Caco-2 (cell line): Measurements from ENCODE around the gene CDHR2. TPM values are rescaled to one million over a fixed set of nuclear protein-coding genes. Genes with fewer than 3 reads are reported as not detected.

Source experiments
- BruUV-seq: library from RNA; stranded (reverse); fragments of 400-500 nt; replicated peaks from 2 replicates; lab custom pipeline; 2021; lab: Mats Ljungman, UMichigan
- CTCF ChIA-PET: fragments of 300-600 bp; sonication (Branson Sonifier 250); formaldehyde crosslinking; loops from one replicate; lab custom pipeline; 2022; ENCODE audit warnings: antibody characterized with exemption; lab: Charles Lee
- POLR2A ChIA-PET: fragments of 300-600 bp; sonication (Branson Sonifier 250); formaldehyde crosslinking; loops from one replicate; lab custom pipeline; 2022; ENCODE audit warnings: antibody characterized with exemption; lab: Charles Lee
- DNase-seq, 2 experiments: peaks; one replicate each; pipeline versions ENCODE4 v3.0.0 to v3.0.0-alpha.2; 2020 to 2022
- H3K27me3 ChIP-seq: replicated peaks from 2 replicates; pipeline ENCODE4 v1.6.0; 2011; ENCODE audit warnings: low read length; ENCODE audit not compliant: control insufficient read depth, insufficient read depth
- H3K36me3 ChIP-seq: 2 replicates; pipeline ENCODE4 v1.5.1; 2011; ENCODE audit warnings: low read length; ENCODE audit not compliant: control insufficient read depth, insufficient read depth
- H3K4me1 ChIP-seq: fragments of 250-450 bp; sonication (Bioruptor Pico); 2 replicates; pipeline ENCODE4 v1.5.1; 2020; ENCODE audit warnings: mild to moderate bottlenecking
- H3K4me3 ChIP-seq: 2 replicates; pipeline ENCODE4 v1.5.1; 2011; ENCODE audit warnings: low read depth, mild to moderate bottlenecking, control low read depth, low read length
- H3K9me3 ChIP-seq: fragments of 250-450 bp; sonication (Bioruptor Pico); 2 replicates; pipeline ENCODE4 v1.5.1; 2020; ENCODE audit warnings: mild to moderate bottlenecking, moderate library complexity
- H3K27ac Mint-ChIP-seq: one replicate; pipeline ENCODE4 v1.8.0; 2022; ENCODE audit warnings: mixed read lengths; ENCODE audit not compliant: unreplicated experiment
- H3K27me3 Mint-ChIP-seq: one replicate; pipeline ENCODE4 v1.8.0; 2022; ENCODE audit warnings: mixed read lengths; ENCODE audit not compliant: insufficient read depth, unreplicated experiment
- H3K36me3 Mint-ChIP-seq: one replicate; pipeline ENCODE4 v1.8.0; 2022; ENCODE audit warnings: mild to moderate bottlenecking, mixed read lengths; ENCODE audit not compliant: insufficient read depth, unreplicated experiment
- H3K4me1 Mint-ChIP-seq: one replicate; pipeline ENCODE4 v1.8.0; 2022; ENCODE audit warnings: low read depth, mixed read lengths; ENCODE audit not compliant: unreplicated experiment
- H3K4me3 Mint-ChIP-seq: one replicate; pipeline ENCODE4 v1.8.0; 2022; ENCODE audit warnings: mild to moderate bottlenecking, moderate library complexity, mixed read lengths; ENCODE audit not compliant: unreplicated experiment
- H3K9me3 Mint-ChIP-seq: one replicate; pipeline ENCODE4 v1.8.0; 2022; ENCODE audit warnings: mixed read lengths; ENCODE audit not compliant: unreplicated experiment
- CTCF ChIP-seq, 2 experiments: fragments of 200-600 bp in 1 of 2; IDR thresholded peaks; 1 replicate in 1 of 2; 2 replicates in 1 of 2; pipeline versions ENCODE4 v1.5.1 to v1.8.0; 2011 to 2022; ENCODE audit warnings: antibody characterized with exemption in 1 of 2, control low read depth in 1 of 2, inconsistent platforms in 1 of 2, low read depth in 1 of 2, low read length in 1 of 2, mild to moderate bottlenecking in 1 of 2, moderate library complexity in 1 of 2; ENCODE audit not compliant: insufficient read depth in 1 of 2, severe bottlenecking in 1 of 2, unreplicated experiment in 1 of 2
- intact Hi-C: fragments of 100-400 bp; cut with micrococcal nuclease; formaldehyde crosslinking; loops from one replicate; pipeline ENCODE4 v1.10.0; 2022; ENCODE audit not compliant: unreplicated experiment
- total RNA-seq: library from RNA; stranded (reverse); gene quantifications from 2 replicates; pipeline ENCODE4 v1.2.3, GENCODE V29; 2022

CDHR2 gene
- total RNA-seq, 1 experiment from 2014 or later: 0.59 TPM

DNA sequence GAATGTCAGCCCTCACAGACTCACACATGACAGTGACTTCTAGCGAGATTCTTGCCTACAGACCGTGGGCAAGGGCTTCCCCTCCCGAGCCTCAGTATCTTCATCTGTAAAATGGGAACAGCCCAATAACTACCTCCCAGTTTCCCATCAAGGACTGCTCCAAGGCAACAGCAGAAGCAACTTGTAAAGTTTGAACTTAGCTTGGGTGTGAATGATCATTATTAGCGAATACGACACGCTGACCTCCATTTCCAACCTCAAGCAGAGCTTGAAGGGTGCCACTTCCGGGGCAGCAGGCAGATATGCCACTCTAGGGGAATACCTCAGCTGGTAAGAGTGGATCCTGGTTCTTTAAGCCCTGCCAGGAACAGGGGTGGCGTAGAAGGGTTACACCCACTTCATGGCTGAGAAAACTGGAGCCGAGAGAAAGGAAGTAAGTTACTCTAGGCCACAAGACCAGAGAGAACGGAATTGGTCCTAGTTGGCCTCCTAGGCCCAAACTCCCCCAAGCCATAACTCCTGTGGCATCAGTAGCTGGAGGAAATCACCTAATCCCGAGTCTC lies 14.0 kb upstream of the CDHR2 start:
- Mint-ChIP-seq H3K27me3 (no peaks in the 10 kb centered on the region), H3K9me3 (no peaks in the 10 kb centered on the region), H3K36me3 (peaks cover 52% of the 10 kb centered on the region), H3K4me3 (peak overlapping the region; percentile 96), H3K27ac (peak overlapping the region; percentile 96), H3K4me1 (peaks cover 18% of the 10 kb centered on the region)
- Histone ChIP-seq H3K36me3 (peaks cover 7% of the 10 kb centered on the region; the same call in 1 of the 2 replicates), H3K4me3 (peak overlapping the region; percentile 90), H3K27me3 (no peaks in the 10 kb centered on the region), H3K4me1 (no peaks in the 10 kb centered on the region), H3K9me3 (no peaks in the 10 kb centered on the region)
- CTCF ChIA-PET: interaction anchor here (0.9 to 1.5 kb wide), 6 partner anchors 9 to 126 kb away, joined by 3 to 5 read pairs (median 4); partner anchors contain the start of gene CLTB
- POLR2A ChIA-PET: interaction anchor here (0.5 to 0.6 kb wide), 2 partner anchors 22 to 1276 kb away, joined by 3 read pairs; no protein-coding TSS in a partner anchor
- no peak for TF ChIP-seq CTCF (IDR thresholded peaks at IDR 0.05; ENCODE audit: insufficient read depth in 1 of 2, low read depth in 1 of 2, low read length in 1 of 2, severe bottlenecking in 1 of 2, unreplicated experiment in 1 of 2)
- BruUV-seq: no TSS peak
- intact Hi-C loops: loop anchor here (5.0 kb wide), 1 partner anchor 1898 kb away; no protein-coding TSS in a partner anchor
- no peak for DNase-seq

GRCh38 chr5:176535664-176536131 lies 13.4 kb upstream of the CDHR2 start:
- Histone ChIP-seq H3K4me1 (no peaks in the 10 kb centered on the region), H3K27me3 (no peaks in the 10 kb centered on the region), H3K36me3 (peaks cover 7% of the 10 kb centered on the region; the same call in 1 of the 2 replicates), H3K4me3 (peak overlapping the region; percentile 90), H3K9me3 (no peaks in the 10 kb centered on the region)
- Mint-ChIP-seq H3K36me3 (peaks cover 52% of the 10 kb centered on the region), H3K4me3 (peak overlapping the region; percentile 96), H3K27me3 (no peaks in the 10 kb centered on the region), H3K4me1 (peaks cover 22% of the 10 kb centered on the region), H3K27ac (peak overlapping the region; percentile 96), H3K9me3 (no peaks in the 10 kb centered on the region)
- TSS peak; percentile 34 for BruUV-seq
- peak in 1 of 2 experiments; percentile 38 for DNase-seq
- ChIA-PET CTCF (interaction anchor here (0.9 to 1.5 kb wide), 6 partner anchors 8 to 125 kb away, joined by 3 to 5 read pairs (median 4); partner anchors contain the start of gene CLTB), POLR2A (interaction anchor here (0.5 to 0.6 kb wide), 3 partner anchors 23 to 1912 kb away, joined by 3 read pairs; no protein-coding TSS in a partner anchor)
- intact Hi-C loops: loop anchor here (2.0 to 5.0 kb wide), 2 partner anchors 87 to 1898 kb away; partner anchors contain the start of gene FAF2
- TF ChIP-seq CTCF (IDR thresholded peaks at IDR 0.05; ENCODE audit: insufficient read depth in 1 of 2, low read depth in 1 of 2, low read length in 1 of 2, severe bottlenecking in 1 of 2, unreplicated experiment in 1 of 2): no peak

GRCh38 chr5:176536132-176536901 lies 12.8 kb upstream of the CDHR2 start:
- no peaks in the 10 kb centered on the region for H3K27me3 ChIP-seq
- peaks cover 23% of the 10 kb centered on the region for H3K4me1 Mint-ChIP-seq
- no peaks in the 10 kb centered on the region for H3K9me3 ChIP-seq
- no peaks in the 10 kb centered on the region for H3K27me3 Mint-ChIP-seq
- H3K36me3 ChIP-seq: peaks cover 7% of the 10 kb centered on the region; the same call in 1 of the 2 replicates
- CTCF ChIA-PET: interaction anchor here (0.8 to 2.5 kb wide), 8 partner anchors 14 to 125 kb away, joined by 3 to 24 read pairs (median 4); partner anchors contain the start of genes CLTB and FAF2
- peak overlapping the region; percentile 90 for H3K4me3 ChIP-seq
- TF ChIP-seq CTCF (IDR thresholded peaks at IDR 0.05; ENCODE audit: insufficient read depth in 1 of 2, low read depth in 1 of 2, low read length in 1 of 2, severe bottlenecking in 1 of 2, unreplicated experiment in 1 of 2): no peak
- H3K9me3 Mint-ChIP-seq: no peaks in the 10 kb centered on the region
- POLR2A ChIA-PET: interaction anchor here (0.6 to 1.9 kb wide), 7 partner anchors 11 to 1913 kb away, joined by 3 to 17 read pairs (median 4); partner anchors contain the start of gene FAF2
- peaks cover 48% of the 10 kb centered on the region for H3K36me3 Mint-ChIP-seq
- DNase-seq: peak; percentile 77 to 81
- intact Hi-C loops: loop anchor here (2.0 to 5.0 kb wide), 2 partner anchors 88 to 1899 kb away; partner anchors contain the start of gene FAF2
- H3K4me3 Mint-ChIP-seq: peak overlapping the region; percentile 96
- H3K27ac Mint-ChIP-seq: peak overlapping the region; percentile 96
- no TSS peak for BruUV-seq
- H3K4me1 ChIP-seq: peaks cover 3% of the 10 kb centered on the region
